ENCODE data around the gene EIF3F.

EIF3F gene

DNA sequence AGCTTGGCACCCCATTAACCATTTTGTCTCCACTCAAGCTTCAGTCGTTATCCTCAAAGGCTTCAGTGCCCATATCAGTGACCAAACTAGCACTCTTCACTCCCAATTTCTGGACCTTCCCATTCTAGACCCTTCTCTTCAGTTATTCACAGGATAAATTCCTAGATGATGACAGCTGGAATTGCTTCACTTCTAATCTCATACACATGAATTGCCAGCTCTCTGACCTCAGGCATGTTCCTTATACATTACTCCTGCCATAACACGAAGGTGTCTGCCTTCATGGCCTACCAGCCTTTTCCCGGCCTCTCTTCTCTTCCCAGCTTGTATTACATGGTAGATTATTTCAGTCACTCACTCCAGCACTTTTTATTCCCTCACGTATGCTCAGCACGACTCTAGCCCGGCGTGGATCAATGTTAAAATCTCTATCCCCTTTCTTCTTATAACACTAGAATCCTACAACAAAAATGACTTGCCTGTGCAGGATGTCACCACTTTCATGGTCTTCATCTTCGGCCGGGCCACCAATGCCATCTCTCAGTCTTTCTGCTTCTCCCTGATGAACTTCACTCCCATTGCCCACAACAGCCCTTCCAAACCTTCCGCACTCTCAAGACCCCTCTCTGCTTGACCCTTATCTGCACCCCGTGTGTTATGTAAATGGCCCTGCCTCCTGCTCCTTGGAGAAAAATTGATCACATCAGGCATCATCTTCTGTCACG is 36.9 kb downstream of the EIF3F start:
- DNase-seq = no peak

DNA sequence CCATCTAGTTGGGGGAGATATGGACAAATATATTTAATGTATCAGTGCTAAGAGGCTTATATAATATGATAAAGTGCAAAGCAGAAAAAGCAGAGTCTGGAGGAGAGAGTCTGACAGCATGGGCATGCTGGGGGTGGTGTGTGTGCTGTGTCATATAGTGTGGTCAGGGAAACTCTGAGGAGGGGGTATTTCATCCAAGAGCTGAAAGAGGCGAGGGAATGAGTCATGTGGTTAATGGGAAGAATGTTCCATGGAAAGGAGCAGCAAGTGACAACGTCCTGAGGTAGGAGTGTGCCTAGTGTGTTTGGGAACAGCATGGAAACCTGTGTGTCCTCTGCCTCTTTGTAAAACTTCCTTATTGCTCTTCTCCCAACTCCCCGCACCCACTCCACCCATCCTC is 38.0 kb downstream of the EIF3F start:
- DNase-seq = no peak

- DNase-seq = no peak
Observed at GRCh38 chr11:8025816-8026215, 38.7 kb downstream of the EIF3F start.

DNA sequence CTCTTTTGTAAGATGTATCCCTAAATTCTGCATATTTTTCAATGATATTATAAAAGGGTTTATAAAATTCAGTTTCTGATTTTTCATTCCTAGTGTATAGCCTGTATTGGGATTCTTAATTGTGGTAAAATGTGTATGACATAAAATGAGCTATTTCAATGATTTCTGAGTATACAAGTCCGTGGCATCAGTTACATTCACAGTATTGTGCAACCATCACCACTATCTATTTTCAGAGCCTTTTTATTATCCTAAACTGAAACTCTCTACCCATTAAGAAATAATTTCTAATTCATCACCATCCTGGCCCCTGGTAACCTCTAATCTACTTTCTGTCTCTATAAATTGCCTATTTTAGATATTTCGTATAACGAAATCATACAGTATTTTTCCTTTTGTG is 39.8 kb downstream of the EIF3F start:
- no peak for DNase-seq

- no peak for DNase-seq
Observed at GRCh38 chr11:8028766-8029165, 41.6 kb downstream of the EIF3F start.

DNA sequence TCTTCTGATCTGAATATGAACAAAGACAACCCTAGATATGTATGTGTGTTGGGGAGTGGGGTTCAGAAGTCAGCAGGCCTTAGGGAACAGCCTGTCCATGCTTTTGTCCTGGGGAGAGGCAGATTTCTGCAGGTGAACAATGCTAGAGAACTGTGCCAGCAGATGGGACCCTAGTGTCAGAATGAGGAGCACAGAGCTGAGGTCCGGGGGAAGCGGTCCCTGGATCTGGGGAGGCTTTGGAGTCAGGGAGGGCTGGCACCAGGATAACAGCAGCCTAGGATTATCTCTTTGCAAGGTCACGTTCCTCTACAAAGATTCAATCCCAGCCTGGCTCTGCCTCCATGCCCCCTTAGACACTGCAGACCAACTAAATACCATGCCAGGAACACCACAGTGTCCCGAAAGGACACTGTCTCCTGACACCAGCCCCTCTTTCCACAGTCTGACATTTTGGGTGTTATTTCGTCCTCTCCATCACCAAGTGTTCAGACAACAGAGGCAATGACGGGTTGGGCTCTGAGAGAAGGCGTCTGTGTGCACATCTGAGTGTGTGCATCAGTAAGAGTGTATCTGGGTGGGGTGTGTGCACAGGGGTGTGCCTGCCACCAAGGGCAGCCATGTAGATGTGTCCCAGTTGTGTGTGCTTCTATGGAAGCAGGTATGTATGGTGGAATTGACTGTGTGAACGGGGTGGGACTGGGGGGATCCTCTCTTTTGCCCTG is 43.5 kb downstream of the EIF3F start:
- DNase-seq = no peak

DNA sequence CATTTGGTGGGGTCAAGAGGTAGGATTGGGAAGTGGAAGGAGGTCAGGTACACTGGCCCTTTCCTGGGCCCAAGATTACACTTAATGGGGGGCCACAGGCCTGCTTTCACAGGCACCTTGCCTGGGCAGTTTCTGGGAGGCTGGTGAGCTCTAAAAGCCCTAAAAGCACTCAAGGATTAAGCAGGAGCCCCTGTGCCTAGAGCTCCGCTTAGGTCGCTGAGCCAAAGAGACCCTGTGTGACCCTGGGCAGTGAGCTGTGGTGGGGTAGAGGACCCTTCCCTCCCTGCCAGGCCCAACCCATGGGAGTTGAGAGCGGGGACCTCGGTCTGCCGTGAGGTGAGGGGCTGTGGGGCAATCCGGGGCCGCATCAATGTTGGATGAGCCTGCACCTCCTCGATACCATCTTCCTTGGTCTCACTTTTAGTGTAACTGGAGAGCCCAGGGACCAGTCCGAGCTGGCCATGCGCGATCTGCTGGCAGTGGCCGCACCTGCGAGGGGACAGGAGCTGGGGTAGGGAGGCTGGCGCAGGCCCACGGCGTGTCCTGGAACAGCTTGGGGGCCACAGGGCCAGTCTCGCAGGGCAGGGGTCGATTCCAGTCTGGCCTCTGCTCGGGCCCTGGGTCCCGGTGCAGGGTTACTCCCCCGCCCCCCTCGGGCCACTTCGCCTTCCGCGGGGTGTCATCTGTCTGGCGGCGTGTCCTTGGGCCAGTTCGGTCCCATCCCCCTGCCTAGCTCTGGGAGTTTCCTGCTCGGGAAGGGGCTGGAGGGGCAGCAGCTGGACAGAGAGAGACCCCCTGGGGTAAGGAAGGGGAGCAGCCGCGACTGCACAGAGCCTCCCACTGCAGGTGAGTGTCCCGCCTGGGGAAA is 44.3 kb downstream of the EIF3F start:
- DNase-seq = no peak

DNA sequence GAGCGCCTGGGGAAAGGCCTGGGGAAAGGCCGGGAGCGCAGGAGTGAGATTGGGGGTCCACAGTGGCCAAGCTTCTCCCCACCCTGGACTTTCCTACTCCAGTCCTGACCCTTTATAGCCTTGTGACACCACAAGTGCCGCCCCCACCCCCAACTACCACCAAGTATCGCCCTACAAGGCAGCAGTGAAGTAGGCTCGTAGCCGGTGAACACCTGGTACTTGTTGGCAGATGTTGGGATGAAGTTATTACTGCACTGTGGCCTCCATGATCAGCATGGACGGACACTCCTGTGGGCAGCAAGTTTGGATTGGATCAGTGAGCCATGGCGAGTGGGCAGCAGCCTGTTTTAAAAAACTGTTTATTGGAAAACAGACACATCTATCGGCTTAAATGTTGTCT is 45.0 kb downstream of the EIF3F start:
- no peak for DNase-seq

- DNase-seq = no peak
Observed at GRCh38 chr11:8032576-8033304, 45.6 kb downstream of the EIF3F start.

DNA sequence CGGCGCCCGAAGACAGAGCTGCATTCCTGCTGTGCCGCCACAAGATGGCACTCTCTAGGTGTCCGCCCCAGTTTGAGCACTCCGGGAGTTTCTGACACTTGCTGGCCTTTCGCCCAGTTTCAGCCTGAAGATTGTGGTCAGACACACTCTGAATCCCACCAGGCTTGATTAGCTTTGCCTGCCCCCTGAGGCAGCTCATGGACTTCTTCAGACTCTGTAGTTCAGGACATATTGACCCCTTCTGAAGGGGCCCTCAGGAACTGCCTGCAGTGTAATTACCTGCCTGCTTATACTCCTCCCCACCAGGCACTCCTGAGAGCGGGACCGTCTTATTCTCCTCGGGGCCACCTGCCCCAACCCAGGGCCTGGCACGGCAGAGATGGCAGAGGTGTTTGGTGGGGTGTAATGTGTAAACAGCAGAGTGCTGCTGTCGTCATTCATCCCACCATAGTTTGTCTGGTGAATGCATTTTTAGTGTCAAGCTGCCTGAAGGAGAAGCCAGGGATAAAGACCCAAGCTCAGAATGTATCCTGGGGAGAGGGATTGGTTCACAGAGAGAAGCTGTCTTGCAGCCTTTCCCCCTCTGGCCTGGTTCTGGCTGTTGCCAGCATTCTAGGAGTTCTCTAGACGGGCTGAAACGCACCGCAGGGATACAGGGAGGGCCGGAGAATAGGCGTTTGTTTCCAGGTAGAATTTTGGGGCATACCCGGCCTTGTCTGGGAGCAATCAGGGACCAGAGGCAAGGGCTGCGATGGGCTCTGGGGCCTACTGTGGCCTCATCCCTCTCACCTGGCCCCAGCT is 46.4 kb downstream of the EIF3F start:
- peak; percentile 63 to 71 (median 66) for DNase-seq

DNA sequence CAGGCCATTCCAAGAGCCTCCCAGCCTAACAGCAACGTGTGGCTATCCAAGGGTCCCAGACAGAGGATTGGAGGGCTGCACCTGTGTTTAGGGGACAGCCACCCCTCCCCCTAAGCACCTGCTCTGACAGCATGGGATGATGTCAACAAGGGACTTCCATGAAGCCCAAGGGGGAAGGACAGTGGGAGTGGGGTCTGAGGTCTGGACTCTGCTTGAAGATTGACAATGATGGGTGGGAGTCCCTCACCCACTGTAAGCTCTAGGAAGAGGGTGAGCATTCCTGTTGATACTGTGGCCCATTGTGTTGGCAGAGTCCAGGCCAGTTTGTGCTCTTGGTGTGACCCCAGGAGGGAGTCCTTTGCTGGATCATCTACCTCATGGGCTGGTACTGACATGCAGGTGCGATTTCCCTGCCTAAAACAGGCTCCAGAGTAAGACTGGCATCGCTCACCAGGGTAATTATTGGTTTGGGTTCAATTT is 47.0 kb downstream of the EIF3F start:
- no peak for DNase-seq

DNA sequence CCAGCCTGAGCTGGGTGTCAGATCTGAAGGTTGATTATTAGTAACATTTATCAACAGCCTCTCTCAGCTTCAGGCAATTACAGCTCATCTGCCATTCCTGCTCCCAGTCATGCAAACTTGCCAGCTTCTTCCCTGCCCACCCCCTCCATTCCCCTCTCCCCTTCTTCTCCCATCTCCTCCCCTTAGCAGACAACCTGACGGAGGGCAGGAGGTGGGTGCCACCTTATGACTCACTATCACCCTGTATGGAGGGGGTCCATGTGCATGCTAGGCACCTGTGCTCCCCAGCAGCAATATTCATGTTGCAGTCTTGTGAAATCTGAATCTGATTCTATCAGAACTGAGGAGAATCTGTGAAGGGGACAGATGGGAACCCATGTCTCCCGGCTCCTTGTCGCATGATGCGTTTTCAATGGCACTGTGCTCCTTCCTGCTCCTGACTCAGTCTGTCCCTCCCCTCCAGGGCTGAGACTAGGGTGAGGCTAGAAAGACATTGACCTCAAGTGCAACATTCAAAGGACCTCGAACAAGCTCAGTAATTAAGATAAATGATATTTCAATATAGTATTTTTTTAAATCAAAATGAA is 47.6 kb downstream of the EIF3F start:
- no peak for DNase-seq

- no peak for DNase-seq
Observed at GRCh38 chr11:8035200-8035855, 48.2 kb downstream of the EIF3F start.

- peak; percentile 13 to 55 (median 38) for DNase-seq
Observed at GRCh38 chr11:8036002-8036802, 49.1 kb downstream of the EIF3F start.

DNA sequence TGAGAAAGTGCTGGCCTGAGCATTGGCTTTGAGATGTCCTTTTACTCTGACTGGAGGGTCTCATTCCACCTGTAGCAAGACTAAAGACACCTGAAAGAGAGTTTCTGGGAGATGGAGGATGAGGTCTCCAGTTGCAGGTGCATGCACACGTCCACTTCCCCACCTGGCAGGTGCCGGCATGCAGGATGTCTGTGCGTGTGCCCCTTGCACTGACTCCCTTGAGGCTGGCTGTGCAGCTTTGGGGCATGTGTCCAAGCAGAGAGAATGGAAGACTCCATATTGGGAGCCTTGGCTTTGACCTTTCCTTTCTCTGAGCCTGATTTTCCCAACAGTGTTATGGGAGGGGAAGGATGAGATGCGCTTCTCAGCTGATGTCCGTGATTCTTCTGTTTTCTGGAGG is 49.8 kb downstream of the EIF3F start:
- no peak for DNase-seq

DNA sequence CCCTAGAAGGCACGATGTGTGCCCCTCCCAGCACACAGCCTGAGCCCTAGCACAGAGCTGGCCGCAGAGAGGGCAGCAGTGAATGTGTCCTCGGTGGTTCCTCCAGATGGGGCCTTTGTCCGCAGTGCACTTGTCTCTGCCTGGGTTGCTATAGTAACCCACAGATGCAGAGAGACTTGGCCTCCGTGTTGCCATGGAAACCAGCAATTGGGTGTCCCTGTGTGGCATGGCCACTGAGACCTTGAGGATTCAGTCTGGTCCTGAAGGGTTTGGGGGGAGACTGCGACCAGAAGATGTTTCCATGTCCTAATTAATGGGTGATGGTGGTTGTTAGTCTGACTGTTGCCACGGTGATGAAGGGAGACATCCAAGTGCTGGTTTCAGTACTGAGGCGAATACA is 51.3 kb downstream of the EIF3F start:
- DNase-seq = no peak

- DNase-seq = no peak
Observed at GRCh38 chr11:8038811-8039529, 51.8 kb downstream of the EIF3F start.

- no peak for DNase-seq
Observed at GRCh38 chr11:8039530-8040260, 52.6 kb downstream of the EIF3F start.

Measured in suppressor macrophage (primary cell).